Subcutaneous preadipocyte (primary cell): ENCODE results near the gene MRPL12. TPM values are rescaled to one million over a fixed set of nuclear protein-coding genes. Genes with fewer than 3 reads are reported as not detected.

Experiments used
- small RNA-seq: library from RNA; depleted of rRNA; stranded (forward); fragments of <200 nt; gene quantifications from one replicate; pipeline ENCODE3, GENCODE V24; 2012
- total RNA-seq: library from RNA; depleted of rRNA; stranded (reverse); fragments of >200 nt; gene quantifications from 2 replicates; pipeline ENCODE4 v1.2.3, GENCODE V29; 2012

Gene MRPL12
- 18.0 and 23.1 TPM in 2 replicates for total RNA-seq

DNA sequence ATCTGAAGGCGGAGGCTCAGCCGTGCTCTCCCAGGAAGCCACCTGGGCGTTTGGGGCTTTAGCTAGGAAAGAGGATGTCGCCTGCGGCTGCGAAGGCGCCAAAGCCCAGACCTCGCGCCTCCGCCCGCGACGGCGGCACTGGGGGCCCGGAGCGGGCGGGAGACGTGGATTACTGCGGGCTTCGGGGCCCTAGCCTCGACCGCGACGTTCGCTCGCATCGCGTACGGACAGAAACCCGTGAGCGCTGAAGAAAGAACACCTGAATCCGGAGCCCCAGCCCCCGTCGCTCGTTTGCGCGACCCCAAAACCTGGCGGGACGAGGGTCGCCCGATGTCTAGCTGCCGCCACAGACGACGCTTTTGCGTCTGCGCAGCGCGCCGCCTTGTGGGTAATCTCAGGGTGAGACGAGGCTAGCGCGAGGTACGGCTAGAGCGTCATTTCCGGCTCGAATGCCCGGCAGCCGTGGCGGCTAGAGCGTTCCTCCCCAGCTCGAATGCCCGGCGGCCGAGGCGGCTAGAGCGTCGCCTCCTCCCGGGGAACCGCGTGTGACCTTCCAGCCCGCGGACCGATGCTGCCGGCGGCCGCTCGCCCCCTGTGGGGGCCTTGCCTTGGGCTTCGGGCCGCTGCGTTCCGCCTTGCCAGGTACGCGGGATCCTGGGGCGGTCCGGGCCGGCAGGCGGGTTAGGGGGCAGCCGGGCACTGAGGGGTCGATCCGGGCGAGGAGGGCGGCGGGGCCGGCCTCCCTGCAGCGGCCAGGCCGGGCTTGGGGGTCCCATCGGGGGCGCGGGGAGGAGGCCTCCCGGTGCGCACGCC lies at the start of gene MRPL12:
TSS of gene MRPL12 (plus strand) at position 434 of the 813 bp plus-strand sequence. CDS start at position 569, 135 bp downstream.

DNA sequence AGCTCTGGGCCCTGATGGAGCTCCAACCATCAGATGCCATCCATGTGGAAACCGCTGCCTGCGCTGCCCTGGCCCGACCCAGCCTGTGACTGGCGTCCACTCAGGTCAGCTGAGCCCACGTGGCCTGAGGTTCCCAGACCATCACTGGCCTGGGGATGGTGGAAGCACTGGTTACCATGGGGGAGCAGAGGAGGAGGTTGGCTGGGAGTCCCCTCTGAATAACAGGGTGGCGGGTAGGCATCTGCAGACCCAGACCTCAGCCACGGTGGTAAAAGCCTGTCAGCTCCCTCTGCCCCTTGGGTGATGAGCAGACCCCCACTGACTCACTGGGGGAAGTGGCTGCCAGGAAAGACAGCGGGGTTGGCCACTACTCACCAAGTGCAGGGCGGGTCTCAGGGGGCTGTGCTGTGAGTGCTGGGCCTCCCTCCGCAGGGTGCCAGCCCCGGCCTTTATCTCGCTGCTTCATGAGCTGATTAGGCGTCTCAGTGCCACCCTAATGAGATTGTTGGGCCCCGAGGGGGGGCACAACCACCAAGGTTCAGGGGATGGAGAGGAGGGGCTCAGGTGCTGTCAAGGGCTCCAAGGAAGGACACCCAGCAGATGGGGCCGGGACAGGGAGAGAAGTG lies 46.9 kb upstream of the MRPL12 start, which contains the start of gene PDE6G:
TSS of gene PDE6G (minus strand) at position 425 of the 626 bp plus-strand sequence. CDS start 3,237 bp downstream, outside the sequence.

DNA sequence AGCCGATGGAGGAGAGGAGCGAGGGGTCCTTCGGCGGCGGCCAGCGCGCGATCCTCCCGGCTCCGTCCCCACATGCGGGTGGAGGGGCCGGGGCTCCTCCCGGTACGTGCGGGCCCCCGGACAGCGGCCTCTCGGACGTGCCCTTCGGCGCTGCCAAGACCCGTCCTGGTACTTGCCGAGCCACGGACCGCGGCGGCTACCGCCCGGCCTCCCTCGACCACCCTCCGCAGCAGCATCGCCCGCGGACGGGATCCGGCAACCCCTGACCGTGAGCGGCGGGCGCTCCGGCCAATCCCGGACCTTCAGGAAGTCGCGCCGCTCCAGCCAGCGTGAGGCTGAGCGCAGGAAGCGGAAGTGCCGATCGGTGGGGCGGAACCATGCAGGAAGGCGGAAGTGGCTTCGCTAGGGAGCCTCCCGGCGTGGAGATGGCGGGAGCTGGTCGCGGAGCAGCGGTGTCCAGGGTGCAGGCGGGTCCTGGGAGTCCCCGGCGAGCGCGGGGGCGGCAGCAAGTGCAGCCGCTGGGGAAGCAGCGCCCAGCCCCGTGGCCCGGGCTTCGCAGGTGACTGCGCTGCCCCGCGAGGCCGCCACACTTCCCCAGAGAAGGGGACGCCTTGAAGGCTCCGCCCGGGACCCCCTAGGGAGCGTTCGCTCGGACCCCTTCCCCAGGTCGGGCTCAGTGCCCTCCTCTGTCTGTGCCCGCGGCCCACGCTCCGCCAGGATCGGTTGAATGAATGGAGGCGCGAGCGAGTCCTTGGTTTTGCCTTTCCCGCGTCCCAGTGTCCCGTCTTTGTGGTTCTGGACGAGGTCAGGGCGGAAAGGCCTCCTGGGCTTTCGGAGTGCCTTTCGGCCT lies 36.6 kb upstream of the MRPL12 start, which contains the start of the genes CCDC137 and OXLD1:
TSS of gene CCDC137 (plus strand) at position 396 of the 850 bp plus-strand sequence. CDS start at position 426, 30 bp downstream.
TSS of gene OXLD1 (minus strand) at position 264 of the 850 bp plus-strand sequence. CDS start at position 236, 28 bp downstream.

DNA sequence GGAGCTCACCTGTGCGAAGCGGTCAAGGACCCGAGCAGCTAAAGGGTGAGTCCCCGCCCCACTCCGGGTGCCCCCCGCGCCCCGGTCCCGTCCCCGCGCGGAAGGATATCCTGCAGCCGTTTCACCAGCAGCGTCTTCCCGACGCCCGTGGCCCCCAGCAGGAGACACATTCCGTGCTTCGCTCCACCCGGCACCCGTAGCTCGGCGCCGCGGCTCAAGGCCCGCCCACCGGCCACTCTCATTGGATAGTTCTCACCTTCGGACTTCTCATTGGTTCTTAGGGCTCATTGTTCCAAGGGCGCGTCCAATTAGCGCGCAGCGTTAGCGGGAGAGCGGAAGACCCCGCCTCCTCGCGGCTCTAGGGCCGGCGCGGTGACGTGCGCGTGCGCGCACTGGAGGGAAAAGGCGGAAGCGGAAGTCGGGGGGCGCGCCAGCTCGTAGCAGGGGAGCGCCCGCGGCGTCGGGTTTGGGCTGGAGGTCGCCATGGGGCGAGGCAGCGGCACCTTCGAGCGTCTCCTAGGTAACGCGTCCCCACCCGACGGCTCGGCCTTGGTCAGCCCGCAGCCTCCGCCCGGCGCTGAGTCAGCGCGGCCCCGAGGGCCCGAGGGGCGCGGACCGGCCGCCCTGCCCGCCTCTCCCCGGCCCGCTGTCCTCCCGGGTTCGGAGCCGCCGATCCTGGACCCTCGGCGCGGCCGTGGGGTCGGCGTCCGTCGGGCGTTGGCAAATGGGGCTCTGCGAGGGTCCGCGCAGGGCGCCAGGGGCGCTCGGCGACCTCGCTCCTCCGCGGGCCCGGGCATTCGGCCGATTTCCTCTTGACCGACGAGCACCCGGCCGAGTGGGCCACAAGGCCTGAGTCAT lies 19.4 kb upstream of the MRPL12 start, which contains the start of the genes ARL16 and HGS:
TSS of gene ARL16 (minus strand) at position 214 of the 858 bp plus-strand sequence. CDS start at position 170, 44 bp downstream.
TSS of gene HGS (plus strand) at position 428 of the 858 bp plus-strand sequence. CDS start at position 484, 56 bp downstream.

DNA sequence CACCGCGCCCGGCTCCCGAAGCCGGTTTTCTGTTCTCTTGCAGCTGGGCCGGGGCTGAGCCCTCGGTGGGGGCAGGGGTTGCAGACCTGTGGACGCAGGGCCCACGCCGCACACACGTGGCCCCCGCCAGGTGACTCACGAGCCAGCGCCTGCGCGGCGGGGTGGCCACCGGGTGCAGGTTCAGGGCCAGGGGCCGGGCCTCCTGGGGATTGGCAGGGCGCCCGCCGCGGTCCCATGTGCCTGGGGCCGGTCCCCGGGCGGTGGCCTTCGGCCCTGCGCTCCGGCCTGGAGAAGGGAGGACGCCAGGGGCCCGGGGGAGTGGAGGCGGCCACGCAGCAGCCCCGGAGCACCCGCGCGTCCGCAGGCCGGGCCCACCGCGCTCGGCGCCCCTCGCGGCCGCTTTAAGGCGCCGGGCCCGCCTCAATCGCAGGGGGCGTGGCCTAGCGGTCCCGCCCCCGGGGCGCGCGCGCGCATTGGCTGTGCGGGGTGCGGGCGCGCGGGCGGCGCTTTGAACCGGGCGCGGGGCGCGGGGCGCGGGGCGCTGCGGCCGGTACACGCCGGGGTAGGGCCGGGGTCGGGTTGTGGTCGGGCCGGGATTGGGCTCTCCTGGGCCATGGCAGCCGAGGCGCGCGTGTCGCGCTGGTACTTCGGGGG lies 8.8 kb downstream of the MRPL12 start, which contains the start of gene SLC25A10:
TSS of gene SLC25A10 (plus strand) at position 471 of the 654 bp plus-strand sequence. CDS start at position 614, 143 bp downstream.

Small RNA genes lying within 50 kb of the gene (small RNA-seq; reads per million reads assigned to genes)
- not detected for gene MIR6786

Other genes starting within 250 kb of the MRPL12 start
- 5,469 and 6,757 TPM in 2 replicates for gene ACTG1, start 190.6 kb upstream of the MRPL12 start, total RNA-seq
- 0.59 and 2.2 TPM in 2 replicates for gene FSCN2, start 175.0 kb upstream of the MRPL12 start, total RNA-seq
- 28.3 and 36.9 TPM in 2 replicates for gene FAAP100, start 151.0 kb upstream of the MRPL12 start, total RNA-seq
- gene NPLOC4, start 66.3 kb upstream of the MRPL12 start, total RNA-seq: 73.1 and 88.4 TPM in 2 replicates
- 1.4 and 1.8 TPM in 2 replicates for gene TSPAN10, start 66.2 kb upstream of the MRPL12 start, total RNA-seq
- gene PDE6G, start 46.8 kb upstream of the MRPL12 start, total RNA-seq: not detected in 2 replicates
- gene OXLD1, start 36.8 kb upstream of the MRPL12 start, total RNA-seq: 29.7 and 30.5 TPM in 2 replicates
- 5.9 and 13.9 TPM in 2 replicates for gene CCDC137, start 36.6 kb upstream of the MRPL12 start, total RNA-seq
- gene ARL16, start 19.6 kb upstream of the MRPL12 start, total RNA-seq: 19.1 and 26.8 TPM in 2 replicates
- gene HGS, start 19.4 kb upstream of the MRPL12 start, total RNA-seq: 107 and 119 TPM in 2 replicates
- gene SLC25A10, start 8.9 kb downstream of the MRPL12 start, total RNA-seq: 18.4 and 24.0 TPM in 2 replicates
- gene GCGR, start 100.8 kb downstream of the MRPL12 start, total RNA-seq: not detected in 2 replicates
- 63.1 and 87.8 TPM in 2 replicates for gene MCRIP1, start 129.9 kb downstream of the MRPL12 start, total RNA-seq
- not detected in 2 replicates for gene PPP1R27, start 131.7 kb downstream of the MRPL12 start, total RNA-seq
- 794 and 796 TPM in 2 replicates for gene P4HB, start 157.2 kb downstream of the MRPL12 start, total RNA-seq
- 158 and 179 TPM in 2 replicates for gene ARHGDIA, start 168.0 kb downstream of the MRPL12 start, total RNA-seq
- gene ALYREF, start 188.2 kb downstream of the MRPL12 start, total RNA-seq: 145 and 149 TPM in 2 replicates
- gene ANAPC11, start 188.4 kb downstream of the MRPL12 start, total RNA-seq: 110 and 193 TPM in 2 replicates
- gene NPB, start 198.9 kb downstream of the MRPL12 start, total RNA-seq: under 0.01 TPM in 2 replicates
- 51.1 and 75.5 TPM in 2 replicates for gene PCYT2, start 208.0 kb downstream of the MRPL12 start, total RNA-seq
- 17.6 and 22.1 TPM in 2 replicates for gene SIRT7, start 214.8 kb downstream of the MRPL12 start, total RNA-seq
- 10.3 and 13.9 TPM in 2 replicates for gene MAFG, start 224.4 kb downstream of the MRPL12 start, total RNA-seq
- gene PYCR1, start 233.9 kb downstream of the MRPL12 start, total RNA-seq: 33.8 and 43.7 TPM in 2 replicates
- not detected in 2 replicates for gene MYADML2, start 243.9 kb downstream of the MRPL12 start, total RNA-seq